ENCODE results near the gene PALLD. TPM values are rescaled to one million over a fixed set of nuclear protein-coding genes. Genes with fewer than 3 reads are reported as not detected.

Gene PALLD
- total RNA-seq, 4 donors from 2014 or later, result 58.5 to 164 (median 84.2) TPM

GRCh38 chr4:168527560-168527959 lies 30.7 kb downstream of the PALLD start:
- TF ChIP-seq CTCF (IDR thresholded peaks at IDR 0.05), result no peak
- DNase-seq (ENCODE audit: low spot score) (no peak), ATAC-seq (ENCODE audit: low FRiP score) (no peak)

GRCh38 chr4:168528131-168528949 lies 31.5 kb downstream of the PALLD start:
- no peak for ATAC-seq (ENCODE audit: low FRiP score)
- DNase-seq (ENCODE audit: low spot score), result no peak
- no peak for TF ChIP-seq CTCF (IDR thresholded peaks at IDR 0.05)

- DNase-seq (ENCODE audit: low spot score), result no peak
- TF ChIP-seq CTCF (IDR thresholded peaks at IDR 0.05), result no peak
- no peak for ATAC-seq (ENCODE audit: low FRiP score)
These were observed 32.4 kb downstream of the PALLD start for GRCh38 chr4:168529257-168529656.

GRCh38 chr4:168531305-168531704 lies 34.5 kb downstream of the PALLD start:
- DNase-seq (ENCODE audit: low spot score) (no peak), ATAC-seq (ENCODE audit: low FRiP score) (no peak)
- no peak for TF ChIP-seq CTCF (IDR thresholded peaks at IDR 0.05)

GRCh38 chr4:168534535-168534934 lies 37.7 kb downstream of the PALLD start:
- no peak for DNase-seq (ENCODE audit: low spot score)
- no peak for ATAC-seq (ENCODE audit: low FRiP score)
- no peak for TF ChIP-seq CTCF (IDR thresholded peaks at IDR 0.05)

GRCh38 chr4:168535689-168536088 lies 38.8 kb downstream of the PALLD start:
- DNase-seq (ENCODE audit: low spot score) (no peak), ATAC-seq (ENCODE audit: low FRiP score) (no peak)
- TF ChIP-seq CTCF (IDR thresholded peaks at IDR 0.05), result no peak

- no peak for ATAC-seq (ENCODE audit: low FRiP score)
- DNase-seq (ENCODE audit: low spot score), result no peak
- no peak for TF ChIP-seq CTCF (IDR thresholded peaks at IDR 0.05)
These were observed 39.6 kb downstream of the PALLD start for GRCh38 chr4:168536448-168536847.
